Measurements from ENCODE around the gene RXRB.
"Not testable (repeated sequence)": the region's sequence is repeated elsewhere in the genome, so short reads cannot be mapped to it uniquely, and the experiment has no call there.

RXRB gene

GRCh38 chr6:33164665-33165373 lies 35.6 kb downstream of the RXRB start:
- DNase-seq: no peak

- no peak for DNase-seq
Observed at GRCh38 chr6:33164176-33164575, 36.3 kb downstream of the RXRB start.

GRCh38 chr6:33163540-33163939 lies 36.9 kb downstream of the RXRB start:
- DNase-seq: no peak

- peak in 54 of 58 donors; percentile 2 to 77 (median 44) for DNase-seq
Observed at GRCh38 chr6:33161354-33162331, 38.8 kb downstream of the RXRB start.

- DNase-seq: peak in 24 of 58 donors; percentile 4 to 68 (median 16)
Observed at GRCh38 chr6:33160728-33161344, 39.6 kb downstream of the RXRB start.

GRCh38 chr6:33160096-33160495 lies 40.4 kb downstream of the RXRB start:
- no peak for DNase-seq

- no peak for DNase-seq
Observed at GRCh38 chr6:33156964-33157363, 43.5 kb downstream of the RXRB start.

- no peak for DNase-seq
Observed at GRCh38 chr6:33156561-33156960, 43.9 kb downstream of the RXRB start.

- DNase-seq: no peak
Observed at GRCh38 chr6:33154349-33154748, 46.1 kb downstream of the RXRB start.

GRCh38 chr6:33151050-33151449 lies 49.4 kb downstream of the RXRB start:
- DNase-seq: no peak

- DNase-seq: not testable (repeated sequence)
Observed at GRCh38 chr6:33150560-33150959, 49.9 kb downstream of the RXRB start.

- peak in 5 of 58 donors; percentile 0 to 19 (median 8) for DNase-seq
Observed at GRCh38 chr6:33147807-33148666, 52.4 kb downstream of the RXRB start.

GRCh38 chr6:33144373-33144772 lies 56.1 kb downstream of the RXRB start:
- DNase-seq: peak in 4 of 58 donors; percentile 5 to 22 (median 10)

Data from anterior cingulate cortex (tissue), 58 donors.